Measurements from ENCODE around the gene DENND11.

DNA sequence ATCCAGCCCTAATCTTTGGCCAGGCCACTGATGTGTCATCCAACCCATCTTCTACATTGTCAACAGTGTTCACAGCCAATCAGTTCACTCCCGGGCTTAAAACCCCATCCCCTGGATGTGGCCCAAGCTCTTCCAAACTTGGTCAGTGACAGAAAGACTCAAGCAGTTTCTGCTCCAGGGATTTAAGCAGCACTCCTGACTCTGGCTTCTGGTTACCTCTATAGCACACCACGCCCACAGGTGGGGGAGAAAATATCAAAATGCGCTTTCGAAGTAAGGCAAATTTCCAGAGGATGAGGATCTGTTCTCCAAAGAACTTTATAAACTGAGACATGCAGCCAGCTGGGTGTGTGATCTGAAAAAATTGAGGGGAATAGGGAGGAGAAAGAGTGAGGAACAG, 35.9 kb downstream of the DENND11 start:
- no peak for TF ChIP-seq POLR2A (IDR thresholded peaks at IDR 0.05)
- TF ChIP-seq CTCF (IDR thresholded peaks at IDR 0.05 in 4 of 5, conservative IDR thresholded peaks at IDR 0.05 in 1 of 5) = no peak
